Dedifferentiated amniotic fluid mesenchymal stem cell (primary cell): Measurements from ENCODE around the gene TRAK1.

Experiments used
- DNase-seq: peaks from one replicate; pipeline ENCODE4 v3.0.0-alpha.2; 2016; ENCODE audit errors: extremely low spot score

TRAK1 gene

GRCh38 chr3:42151596-42152168, 60.5 kb downstream of the TRAK1 start:
- DNase-seq, result no peak

GRCh38 chr3:42152193-42152592, 61.0 kb downstream of the TRAK1 start:
- no peak for DNase-seq

- no peak for DNase-seq
Observed at GRCh38 chr3:42153039-42153438, 61.9 kb downstream of the TRAK1 start.

GRCh38 chr3:42157540-42158538, 66.7 kb downstream of the TRAK1 start:
- DNase-seq, result no peak

- no peak for DNase-seq
Observed at GRCh38 chr3:42159147-42159546, 68.0 kb downstream of the TRAK1 start.

GRCh38 chr3:42159706-42160472, 68.7 kb downstream of the TRAK1 start:
- DNase-seq, result no peak

- no peak for DNase-seq
Observed at GRCh38 chr3:42161050-42161935, 70.1 kb downstream of the TRAK1 start.

GRCh38 chr3:42162462-42162861, 71.3 kb downstream of the TRAK1 start:
- no peak for DNase-seq

GRCh38 chr3:42163622-42164244, 72.6 kb downstream of the TRAK1 start:
- no peak for DNase-seq

GRCh38 chr3:42164656-42165055, 73.5 kb downstream of the TRAK1 start:
- no peak for DNase-seq

GRCh38 chr3:42165211-42165610, 74.1 kb downstream of the TRAK1 start:
- DNase-seq, result no peak

GRCh38 chr3:42166214-42166613, 75.1 kb downstream of the TRAK1 start:
- no peak for DNase-seq

GRCh38 chr3:42166662-42167300, 75.6 kb downstream of the TRAK1 start:
- no peak for DNase-seq

- no peak for DNase-seq
Observed at GRCh38 chr3:42169579-42170120, 78.5 kb downstream of the TRAK1 start.

- no peak for DNase-seq
Observed at GRCh38 chr3:42172047-42172654, 81.0 kb downstream of the TRAK1 start.

GRCh38 chr3:42173307-42173706, 82.2 kb downstream of the TRAK1 start:
- no peak for DNase-seq

GRCh38 chr3:42174679-42175385, 83.7 kb downstream of the TRAK1 start:
- DNase-seq, result no peak

- DNase-seq, result no peak
Observed at GRCh38 chr3:42175386-42176240, 84.5 kb downstream of the TRAK1 start.
